NCI-H1417 treated with DMSO at 0.1 percent for 48 hours (cell line): ENCODE results near the gene ZNRF3.
A peak's percentile ranks its signal among the peaks of the same experiment; 100 is the strongest.
"Not testable (repeated sequence)": the region's sequence is repeated elsewhere in the genome, so short reads cannot be mapped to it uniquely, and the experiment has no call there.

Source experiments
- DNase-seq: peaks from one replicate; lab custom pipeline; 2025; lab: John Stamatoyannopoulos, UW

The ZNRF3 gene

DNA sequence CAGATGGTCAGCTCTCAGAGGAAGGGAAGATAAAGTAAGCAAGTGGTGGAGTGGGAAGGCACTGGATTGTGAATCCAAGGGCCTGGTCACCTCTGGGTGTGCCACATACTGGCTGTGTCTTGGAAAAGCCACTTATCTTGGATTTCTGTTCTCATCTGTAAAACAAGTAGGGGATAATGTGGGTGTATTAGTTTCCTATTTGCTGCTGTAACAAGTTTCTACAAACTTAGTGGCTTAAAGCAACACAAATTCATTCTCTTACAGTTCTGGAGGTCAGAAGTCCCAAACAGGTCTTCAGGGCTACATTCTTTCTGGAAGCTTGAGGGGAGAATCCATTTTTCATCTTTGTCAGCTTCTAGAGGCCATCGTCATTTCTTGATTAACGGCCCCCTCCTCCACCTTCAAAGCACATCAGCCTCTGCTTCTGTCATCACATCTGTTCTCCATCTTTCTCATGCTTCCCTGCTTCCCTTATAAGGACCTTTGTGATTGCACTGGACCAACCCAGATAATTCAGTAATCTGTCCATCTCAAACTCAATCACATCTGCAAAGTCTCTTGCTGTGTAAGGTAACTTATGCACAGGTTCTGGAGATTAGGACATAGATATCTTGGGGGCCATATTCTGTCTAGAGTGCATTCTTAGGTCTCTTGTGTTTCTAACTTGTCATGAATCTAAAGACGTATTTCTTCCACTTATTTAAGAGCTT lies 102.4 kb downstream of the ZNRF3 start:
- no peak for DNase-seq

DNA sequence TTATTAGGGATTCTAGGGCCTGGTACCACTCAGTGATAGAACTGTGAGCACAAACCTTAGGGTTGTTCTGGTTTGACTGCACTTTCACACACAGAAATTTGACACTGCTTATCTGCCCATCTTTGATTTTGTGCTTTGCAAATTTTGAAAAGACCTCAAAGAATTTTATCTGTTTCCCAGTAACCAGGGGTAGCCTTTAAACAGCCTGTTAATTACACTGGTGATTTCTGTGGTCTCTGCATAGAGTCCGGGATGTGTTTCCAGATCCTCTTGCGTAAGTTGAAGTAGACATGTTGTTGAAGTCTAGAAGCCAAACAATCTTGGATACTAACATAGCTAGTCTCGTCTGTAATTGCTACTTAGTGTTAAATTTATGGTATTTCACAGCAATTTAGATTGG lies 103.0 kb downstream of the ZNRF3 start:
- no peak for DNase-seq

- no peak for DNase-seq
These were observed 105.1 kb downstream of the ZNRF3 start for GRCh38 chr22:28988457-28988856.

DNA sequence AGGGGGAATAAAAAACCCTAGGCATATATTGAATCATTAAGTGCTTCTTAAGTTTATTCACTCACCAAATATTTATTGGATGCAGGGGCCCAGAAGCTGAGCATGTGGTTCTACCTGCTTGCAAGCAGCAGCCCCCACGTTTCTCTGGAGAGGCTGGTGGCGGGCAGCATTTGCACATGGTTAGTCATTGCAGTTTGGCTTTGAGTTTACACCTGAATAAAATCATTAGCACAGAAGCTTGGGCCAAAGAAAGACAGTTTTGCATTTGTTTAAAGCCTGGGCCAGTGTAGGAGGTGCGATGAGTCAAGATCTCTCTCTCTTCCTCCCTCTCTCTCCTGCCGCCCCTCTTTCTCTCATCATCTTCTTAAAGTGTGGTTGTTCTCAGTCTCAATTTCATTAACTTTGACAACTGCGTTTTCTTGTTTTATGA lies 105.7 kb downstream of the ZNRF3 start:
- DNase-seq, result no peak

DNA sequence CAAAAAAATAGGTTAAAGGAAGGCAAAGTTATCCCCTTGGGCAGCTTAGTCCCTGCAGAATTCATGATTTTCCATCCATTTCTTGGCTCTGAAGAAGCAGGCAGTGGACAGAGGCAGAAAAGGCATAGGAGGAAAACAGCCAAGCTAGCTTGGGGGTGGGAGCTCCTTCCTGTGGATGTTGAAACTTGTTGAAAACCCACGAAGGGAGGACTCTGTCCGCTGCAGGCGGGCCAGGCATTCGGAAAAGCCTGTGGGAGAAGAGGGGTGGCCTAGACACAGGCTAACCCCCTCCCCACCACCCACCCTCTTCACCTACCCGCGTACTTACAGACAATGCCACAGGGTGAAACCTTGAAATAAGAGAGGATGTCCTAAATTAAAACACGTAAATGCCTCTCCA lies 106.1 kb downstream of the ZNRF3 start:
- DNase-seq, result no peak

- DNase-seq, result no peak
These were observed 106.5 kb downstream of the ZNRF3 start for GRCh38 chr22:28989912-28990311.

DNA sequence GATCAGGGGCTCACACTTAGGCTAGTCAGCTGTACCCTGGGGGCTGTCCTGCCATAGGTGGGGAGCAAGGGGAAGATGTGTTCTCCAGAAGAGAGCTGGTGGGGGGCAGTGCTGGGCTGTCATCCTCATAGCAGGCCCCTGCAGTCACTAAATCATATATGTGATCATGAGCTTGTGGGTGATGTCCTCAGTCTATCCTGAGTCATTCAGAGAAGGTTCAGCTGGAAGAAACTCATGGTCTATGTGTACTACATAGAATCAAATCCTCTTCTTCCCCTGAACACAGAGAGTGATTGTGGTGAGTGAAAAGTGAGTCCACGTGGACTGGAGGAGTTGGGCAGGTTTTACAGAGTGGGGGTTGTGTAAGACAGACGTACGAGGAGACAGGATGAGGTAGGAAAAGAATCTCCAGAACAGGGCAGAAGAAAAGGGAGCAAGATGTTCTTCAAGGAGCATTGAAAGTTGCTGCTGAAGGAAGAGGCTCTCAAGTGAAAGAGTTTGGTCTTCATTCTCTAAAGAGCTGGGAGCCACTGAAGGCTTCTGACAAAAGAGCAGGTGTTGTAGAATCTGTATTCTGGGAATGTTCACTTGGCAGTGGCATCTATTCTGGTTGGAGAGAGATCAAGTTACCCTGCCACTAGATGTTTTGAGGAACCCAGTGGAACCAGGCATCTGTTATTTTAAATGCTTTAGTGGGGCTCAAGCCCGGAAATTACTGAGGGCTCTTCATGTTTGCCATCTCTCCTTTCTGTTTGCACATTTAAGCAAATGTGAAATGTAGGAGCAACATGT lies 109.4 kb downstream of the ZNRF3 start:
- no peak for DNase-seq

DNA sequence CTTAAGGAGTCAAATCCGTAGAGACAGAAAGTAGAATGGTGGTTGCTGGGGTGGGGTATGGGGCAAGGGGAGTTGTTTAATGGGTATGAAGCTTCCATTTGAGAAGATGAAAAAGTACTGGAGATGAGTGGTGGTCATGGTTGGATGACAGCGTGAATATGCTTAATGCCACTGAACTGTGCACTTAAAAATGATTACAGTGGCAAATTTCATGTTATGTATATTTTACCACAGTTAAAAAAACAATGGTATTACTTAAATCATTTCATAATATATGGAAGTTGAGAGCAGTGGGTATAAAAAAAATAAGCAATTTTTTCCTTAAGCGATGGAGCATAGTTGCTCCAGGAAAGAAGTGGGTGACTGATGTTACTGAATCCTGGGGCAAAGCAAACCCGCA lies 111.2 kb downstream of the ZNRF3 start:
- DNase-seq, result no peak

GRCh38 chr22:28995551-28995950 lies 112.2 kb downstream of the ZNRF3 start:
- no peak for DNase-seq

- no peak for DNase-seq
These were observed 114.0 kb downstream of the ZNRF3 start for GRCh38 chr22:28997342-28997741.

- DNase-seq, result no peak
These were observed 115.3 kb downstream of the ZNRF3 start for GRCh38 chr22:28998681-28999080.

DNA sequence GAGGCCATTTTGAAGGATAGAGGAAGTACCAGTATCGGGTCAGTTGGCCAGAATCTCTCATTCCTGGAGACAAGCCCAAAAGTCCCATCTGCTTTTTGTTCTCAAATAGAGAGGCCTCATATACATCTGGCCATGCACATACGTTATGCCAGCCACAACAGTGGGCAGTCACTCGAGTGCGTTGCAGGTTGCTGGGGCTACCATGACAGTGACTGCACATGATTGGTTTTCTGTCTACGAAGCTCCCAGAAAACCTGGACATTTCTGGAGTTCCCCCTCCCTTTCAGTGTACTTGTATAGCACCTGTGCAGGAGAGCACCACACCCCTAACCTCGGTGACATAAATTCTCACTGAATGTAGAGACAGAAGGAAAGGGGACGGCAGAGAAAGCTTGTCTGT lies 116.1 kb downstream of the ZNRF3 start:
- DNase-seq, result no peak

GRCh38 chr22:28999919-29000556 lies 116.7 kb downstream of the ZNRF3 start:
- no peak for DNase-seq

GRCh38 chr22:29000641-29001040 lies 117.3 kb downstream of the ZNRF3 start:
- DNase-seq, result no peak

DNA sequence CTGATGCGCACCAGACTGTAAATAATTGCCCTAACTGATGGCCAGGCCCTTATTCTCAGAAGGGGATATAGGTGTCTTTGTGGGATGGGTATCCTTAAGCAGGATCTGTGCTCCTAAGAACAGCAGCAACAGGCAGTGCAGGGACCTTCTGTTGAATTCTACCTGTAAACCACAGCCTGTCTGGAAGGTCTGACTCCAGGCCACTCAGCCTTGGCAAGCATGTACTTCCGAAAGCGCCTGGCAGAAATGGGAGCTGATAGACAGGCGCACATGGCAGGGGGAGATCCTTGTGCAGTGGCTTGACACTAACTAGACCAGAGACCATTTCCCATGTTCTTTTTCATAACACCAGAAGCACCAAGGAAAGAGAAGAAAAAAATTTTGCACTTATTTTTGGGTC lies 119.2 kb downstream of the ZNRF3 start:
- DNase-seq, result no peak

GRCh38 chr22:29003552-29003951 lies 120.2 kb downstream of the ZNRF3 start:
- no peak for DNase-seq

DNA sequence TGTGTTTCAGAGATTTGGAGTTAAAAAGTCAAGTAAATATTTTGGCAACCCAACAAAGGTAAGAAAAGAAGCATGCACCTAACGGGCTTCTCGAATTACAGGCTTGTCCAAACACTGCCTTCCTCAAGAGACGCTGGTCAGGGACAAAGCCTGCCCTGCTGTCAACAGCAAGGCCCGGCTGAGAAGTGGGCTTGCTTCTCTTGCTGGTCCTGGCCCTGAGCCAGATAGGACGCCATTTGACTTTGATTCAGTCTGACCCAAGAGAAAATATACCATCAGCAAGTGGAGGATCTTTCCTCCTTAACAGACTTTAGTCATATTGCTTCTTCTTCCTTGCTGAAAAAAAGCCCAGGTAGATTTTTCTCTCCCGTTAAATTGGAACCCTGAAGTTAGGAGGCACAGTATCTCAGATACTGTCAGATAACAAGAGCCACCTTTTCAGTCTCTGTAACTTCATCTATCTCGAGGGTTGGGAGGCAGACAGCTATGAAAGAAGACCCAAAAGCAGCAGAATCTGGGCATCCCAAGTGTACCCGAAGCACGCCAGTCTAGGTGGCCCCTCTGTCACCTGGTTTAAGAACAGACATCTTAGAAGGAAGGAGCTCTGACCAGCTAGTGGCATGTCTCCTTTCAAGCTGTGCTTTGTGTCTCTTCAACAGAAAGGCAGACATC lies 120.7 kb downstream of the ZNRF3 start:
- DNase-seq, result no peak

- peak; percentile 53 for DNase-seq
These were observed 121.4 kb downstream of the ZNRF3 start for GRCh38 chr22:29004647-29005371.

GRCh38 chr22:29005754-29006153 lies 122.4 kb downstream of the ZNRF3 start:
- not testable (repeated sequence) for DNase-seq

DNA sequence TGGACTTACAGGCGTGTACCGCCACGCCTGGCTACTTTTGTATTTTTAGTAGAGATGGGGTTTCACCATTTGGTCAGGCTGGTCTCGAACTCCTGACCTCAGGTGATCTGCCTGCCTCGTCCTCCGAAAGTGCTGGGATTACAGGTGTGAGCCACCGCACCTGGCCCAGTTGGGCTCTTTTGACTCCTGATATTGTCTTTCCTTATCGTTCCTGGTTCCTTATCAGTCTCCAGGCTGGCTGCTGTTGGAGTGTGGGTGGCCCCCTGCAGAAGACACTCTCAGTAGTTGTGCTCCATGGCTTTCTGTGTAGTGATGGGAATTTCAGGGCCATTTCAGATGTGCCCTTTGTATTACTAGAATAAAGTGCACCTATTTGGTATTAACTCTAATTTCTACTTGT lies 123.0 kb downstream of the ZNRF3 start:
- DNase-seq, result no peak

DNA sequence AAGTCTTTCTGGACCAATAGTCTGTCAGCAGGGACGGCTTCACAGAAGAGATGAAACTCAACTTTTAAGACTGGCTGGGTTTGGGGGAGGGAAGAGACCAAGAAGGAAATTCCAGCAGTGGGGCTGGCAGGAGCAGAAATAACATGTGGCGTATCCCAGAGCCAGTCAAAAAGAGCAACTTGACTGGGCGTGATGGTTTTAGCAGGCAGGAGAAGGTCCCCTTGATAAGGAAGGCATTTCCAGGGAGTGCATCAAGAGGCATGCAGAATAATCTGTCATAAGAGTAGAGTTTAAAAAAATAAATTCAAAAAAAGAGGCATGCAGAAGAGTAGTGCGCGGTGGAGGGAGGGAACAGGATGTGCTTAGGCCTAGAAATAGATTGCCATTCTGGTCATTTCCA lies 125.8 kb downstream of the ZNRF3 start:
- no peak for DNase-seq
